GM20000 (cell line): ENCODE measurements around the gene UBE2L3.
"Not testable (repeated sequence)": the region's sequence is repeated elsewhere in the genome, so short reads cannot be mapped to it uniquely, and the experiment has no call there.

Source experiments
- DNase-seq: peaks from one replicate; pipeline ENCODE4 v3.0.0; 2012; ENCODE audit warnings: low spot score
- TF ChIP-seq, protein P1 (sequence below): IDR thresholded peaks from 2 replicates; pipeline ENCODE4 v1.5.1; 2012; ENCODE audit warnings: mild to moderate bottlenecking, control low read depth; ENCODE audit errors: extremely low read depth, missing control alignments

Gene UBE2L3

DNA sequence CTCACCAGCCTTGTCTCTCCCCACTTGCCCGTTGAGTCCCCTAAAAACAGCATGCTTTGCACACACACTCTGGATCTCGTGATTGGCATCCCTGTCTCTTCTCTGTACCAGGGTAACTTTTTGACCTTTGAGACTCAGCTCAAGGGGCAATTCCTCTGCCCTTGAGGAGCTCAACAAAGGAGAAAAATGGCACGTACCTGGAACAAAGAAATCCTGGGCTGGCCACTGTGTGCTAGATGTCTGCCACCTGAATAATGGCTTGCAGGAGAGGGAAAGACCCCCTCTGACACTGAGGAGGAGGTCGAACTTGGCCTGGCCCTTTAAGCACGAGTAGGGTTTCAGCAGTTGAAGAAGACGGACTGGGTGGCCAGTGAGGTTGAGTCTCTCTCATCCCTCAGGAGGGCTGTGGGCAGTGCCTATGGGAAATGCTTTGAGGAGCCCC lies 5.8 kb downstream of the UBE2L3 start:
- DNase-seq = no peak
- TF ChIP-seq, protein P1, sequence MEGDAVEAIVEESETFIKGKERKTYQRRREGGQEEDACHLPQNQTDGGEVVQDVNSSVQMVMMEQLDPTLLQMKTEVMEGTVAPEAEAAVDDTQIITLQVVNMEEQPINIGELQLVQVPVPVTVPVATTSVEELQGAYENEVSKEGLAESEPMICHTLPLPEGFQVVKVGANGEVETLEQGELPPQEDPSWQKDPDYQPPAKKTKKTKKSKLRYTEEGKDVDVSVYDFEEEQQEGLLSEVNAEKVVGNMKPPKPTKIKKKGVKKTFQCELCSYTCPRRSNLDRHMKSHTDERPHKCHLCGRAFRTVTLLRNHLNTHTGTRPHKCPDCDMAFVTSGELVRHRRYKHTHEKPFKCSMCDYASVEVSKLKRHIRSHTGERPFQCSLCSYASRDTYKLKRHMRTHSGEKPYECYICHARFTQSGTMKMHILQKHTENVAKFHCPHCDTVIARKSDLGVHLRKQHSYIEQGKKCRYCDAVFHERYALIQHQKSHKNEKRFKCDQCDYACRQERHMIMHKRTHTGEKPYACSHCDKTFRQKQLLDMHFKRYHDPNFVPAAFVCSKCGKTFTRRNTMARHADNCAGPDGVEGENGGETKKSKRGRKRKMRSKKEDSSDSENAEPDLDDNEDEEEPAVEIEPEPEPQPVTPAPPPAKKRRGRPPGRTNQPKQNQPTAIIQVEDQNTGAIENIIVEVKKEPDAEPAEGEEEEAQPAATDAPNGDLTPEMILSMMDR = no peak

DNA sequence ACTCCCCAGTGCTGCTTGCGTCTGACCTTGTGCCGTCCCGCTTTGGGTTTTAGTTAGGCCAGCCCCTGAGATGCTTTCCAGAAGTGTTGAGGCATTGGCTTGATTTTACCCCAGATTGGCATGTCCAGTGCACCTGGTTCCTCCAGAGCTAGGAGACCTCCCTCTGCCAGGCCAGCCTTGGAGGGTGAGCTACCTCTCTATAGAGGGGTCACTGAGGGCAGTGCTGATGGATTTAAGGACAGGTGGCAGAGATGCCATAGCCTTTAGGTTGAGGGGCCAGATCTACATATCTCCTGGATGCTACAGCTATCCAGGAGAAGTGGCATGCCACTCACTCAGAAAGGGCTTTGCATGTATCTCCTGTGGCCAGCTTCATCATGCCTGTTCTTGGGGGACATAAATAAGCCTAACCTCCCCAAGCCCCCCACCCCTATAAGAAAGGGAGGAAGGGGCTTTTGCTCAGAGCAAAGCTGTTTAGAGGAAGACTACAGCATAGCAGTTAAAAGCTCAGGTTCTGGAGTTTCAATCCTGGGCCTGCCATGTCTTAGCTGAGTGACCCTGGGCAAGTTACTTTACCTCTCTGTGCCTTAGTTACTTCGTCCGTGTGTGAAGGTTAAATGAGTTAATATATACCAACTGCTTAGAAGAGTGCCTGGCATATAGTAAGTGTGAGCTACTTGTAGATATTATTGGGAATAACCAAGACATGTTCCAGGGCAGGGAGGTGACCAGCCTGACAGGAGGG lies 6.4 kb downstream of the UBE2L3 start:
- TF ChIP-seq, protein P1 = no peak
- no peak for DNase-seq

DNA sequence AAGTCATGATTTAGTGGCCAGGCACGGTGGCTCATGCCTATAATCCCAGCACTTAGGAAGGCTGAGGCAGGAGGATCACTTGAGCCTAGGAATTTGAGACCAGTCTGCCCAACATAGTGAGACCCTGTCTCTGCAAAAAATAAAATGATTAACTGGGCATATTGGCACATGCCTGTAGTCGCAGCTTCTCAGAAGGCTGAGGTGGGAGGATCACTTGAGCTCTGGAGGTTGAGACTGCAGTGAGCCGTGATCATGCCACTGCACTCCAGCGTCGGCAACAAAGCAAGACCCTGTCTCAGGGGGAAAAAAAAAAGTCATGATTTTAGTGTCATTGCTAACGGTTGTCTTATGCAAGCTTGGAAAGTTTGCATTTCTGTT lies 11.9 kb downstream of the UBE2L3 start:
- TF ChIP-seq, protein P1 = no peak
- no peak for DNase-seq

DNA sequence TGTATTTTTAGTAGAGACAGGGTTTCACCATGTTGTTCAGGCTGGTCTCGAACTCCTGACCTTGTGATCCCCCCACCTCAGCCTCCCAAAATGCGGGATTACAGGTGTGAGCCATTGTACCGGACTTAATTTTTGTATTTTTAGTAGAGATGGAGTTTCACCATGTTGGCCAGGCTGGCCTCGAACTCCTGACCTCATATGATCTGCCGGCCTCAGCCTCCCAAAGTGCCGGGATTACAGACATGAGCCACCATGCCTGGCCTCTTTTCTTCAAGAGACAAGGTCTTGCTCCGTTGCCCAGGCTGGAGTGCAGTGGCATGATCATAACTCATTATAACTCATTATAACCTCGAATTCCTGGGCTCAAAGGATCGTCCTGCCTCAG lies 13.1 kb downstream of the UBE2L3 start:
- DNase-seq = not testable (repeated sequence)

DNA sequence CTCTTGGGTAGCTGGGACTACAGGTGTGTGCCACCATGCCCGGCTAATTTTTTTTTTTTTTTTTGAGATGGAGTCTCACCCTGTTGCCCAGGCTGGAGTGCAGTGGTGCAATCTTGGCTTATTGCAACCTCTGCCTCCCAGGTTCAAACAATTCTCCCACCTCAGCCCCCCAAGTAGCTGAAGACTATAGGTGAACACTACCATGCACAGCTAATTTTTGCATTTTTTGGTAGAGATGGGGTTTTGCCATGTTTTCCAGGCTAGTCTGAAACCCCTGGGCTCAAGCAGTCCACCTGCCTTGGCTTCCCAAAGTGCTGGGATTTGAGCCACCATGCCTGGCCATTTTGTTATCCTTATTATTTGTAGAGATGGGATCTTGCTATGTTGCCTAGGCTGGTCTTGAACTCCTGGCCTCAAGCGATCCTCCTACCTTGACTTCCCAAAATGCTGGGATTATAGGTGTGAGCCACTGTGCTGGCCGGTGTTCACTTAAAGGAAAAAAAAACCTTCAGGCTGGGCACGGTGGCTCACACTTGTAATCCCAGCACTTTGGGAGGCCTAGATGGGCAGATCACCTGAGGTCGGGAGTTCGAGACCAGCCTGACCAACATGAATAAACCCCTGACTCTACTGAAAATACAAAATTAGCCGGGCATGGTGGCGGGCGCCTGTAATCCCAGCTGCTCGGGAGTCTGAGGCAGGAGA lies 13.6 kb downstream of the UBE2L3 start:
- DNase-seq = not testable (repeated sequence)

DNA sequence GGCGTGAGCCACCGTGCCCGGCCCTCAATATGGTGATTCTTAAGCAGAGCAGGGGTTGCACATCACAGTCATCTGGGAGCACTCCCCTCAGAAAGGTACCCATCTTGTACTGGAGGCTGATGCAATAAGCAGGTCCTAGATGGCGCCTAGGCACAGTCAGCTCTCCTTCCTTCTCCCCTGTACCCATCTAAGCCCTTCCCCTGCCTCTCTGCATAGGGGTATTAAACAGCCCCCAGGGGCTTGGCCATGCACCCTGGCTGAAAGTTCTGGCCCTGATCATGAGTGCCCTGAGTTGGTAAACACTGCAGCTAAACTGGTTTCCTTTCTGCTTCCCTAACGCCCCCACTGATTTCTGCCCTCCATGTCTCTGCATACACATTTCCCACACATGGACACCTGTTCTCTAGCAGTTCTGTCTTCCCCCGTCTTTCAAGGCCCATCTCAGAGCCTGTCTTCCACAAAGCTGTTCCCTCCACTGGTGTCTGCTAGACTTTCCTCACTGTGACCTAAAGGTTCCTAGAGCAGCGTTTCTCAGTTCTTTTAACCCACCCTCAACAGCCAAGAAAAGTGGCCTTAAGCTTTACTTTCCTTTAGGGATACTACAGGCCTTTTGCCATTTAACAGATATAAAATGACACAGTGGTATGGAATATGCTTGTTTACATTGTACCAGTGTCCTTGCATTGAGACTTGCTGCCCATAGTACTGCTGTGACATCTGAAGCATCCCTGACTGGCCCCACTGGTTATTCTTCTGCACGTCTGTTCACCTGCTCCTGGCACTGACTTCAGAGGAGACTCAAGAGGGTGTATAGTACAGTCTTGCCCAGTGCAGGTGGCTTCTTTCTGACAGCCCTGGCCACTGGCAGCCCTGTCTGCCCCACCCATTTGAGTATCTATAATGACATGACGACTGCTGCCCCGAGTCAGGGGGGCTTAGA lies 15.6 kb downstream of the UBE2L3 start:
- TF ChIP-seq, protein P1 = no peak

DNA sequence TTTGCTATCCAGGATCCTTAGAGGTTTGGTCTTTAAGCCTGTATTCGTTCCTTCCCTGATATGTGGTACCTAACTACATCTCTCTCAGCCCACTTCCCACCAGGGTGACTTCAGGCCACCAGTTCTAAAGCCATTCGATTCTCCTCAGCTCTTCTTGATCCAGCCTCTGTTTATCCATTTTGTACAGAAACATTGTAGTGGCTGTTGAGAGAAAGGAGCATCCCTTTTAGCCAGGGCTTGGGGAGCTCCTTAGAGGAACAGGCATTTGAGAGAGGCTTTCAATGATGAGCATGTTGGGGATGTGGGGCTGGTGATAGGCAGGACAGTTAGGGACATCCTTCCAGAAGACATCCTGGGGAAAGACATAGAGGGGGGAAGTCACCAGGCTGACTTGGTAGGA lies 17.9 kb downstream of the UBE2L3 start:
- no peak for DNase-seq
- TF ChIP-seq, protein P1 = no peak

More for the DNA sequence above, 15.6 kb downstream of the UBE2L3 start:
- DNase-seq = no peak
